SU-DHL-6 (cell line): ENCODE results near the gene CTNNB1.

ENCODE experiments used
- CTCF ChIP-seq: fragments of 200-600 bp; sonication (generic); IDR thresholded peaks from one replicate; pipeline ENCODE4 v1.5.1; 2017; ENCODE audit warnings: antibody characterized with exemption, mild to moderate bottlenecking, low read length, moderate library complexity; ENCODE audit not compliant: insufficient read depth, poor library complexity, severe bottlenecking
- EZH2phosphoT487 ChIP-seq: fragments of 200-600 bp; sonication (generic), shearing (Covaris generic); conservative IDR thresholded peaks from 2 replicates; pipeline ENCODE4 v1.6.1; 2018; ENCODE audit warnings: mild to moderate bottlenecking, antibody characterized with exemption, low read length, moderate library complexity, mixed read lengths

GRCh38 chr3:41173926-41174885 lies 25.1 kb upstream of the CTNNB1 start:
- TF ChIP-seq CTCF (no peak), EZH2phosphoT487 (no peak)
